K562 (cell line): ENCODE data around the gene CLDN7. TPM values are rescaled to one million over a fixed set of nuclear protein-coding genes. Genes with fewer than 3 reads are reported as not detected.

Experiments used
- ATAC-seq: fragments of 200-7000 bp; cut with Tn5 transposase; 3 replicates; pipeline ENCODE4 v1.9.1; 2020; ENCODE audit warnings: moderate library complexity
- BruUV-seq: library from RNA; stranded (reverse); fragments of 400-500 nt; replicated peaks from 2 replicates; lab custom pipeline; 2021; lab: Mats Ljungman, UMichigan
- CTCF ChIA-PET: fragments of 300-600 bp; formaldehyde crosslinking; extraction: SDS; loops from one replicate; lab custom pipeline; 2021; ENCODE audit warnings: low intra/inter-chr PET ratio; lab: Yijun Ruan, JAX
- POLR2A ChIA-PET: fragments of 300-600, 350-650 bp; sonication (Branson Sonifier 250); formaldehyde crosslinking; extraction: SDS; loops from one replicate; lab custom pipeline; 2021; ENCODE audit warnings: antibody characterized with exemption, inconsistent platforms; lab: Yijun Ruan, JAX
- DNase-seq, 4 experiments: peaks; one replicate each; pipeline versions ENCODE4 v3.0.0 to v3.0.0-alpha.2; 2011 to 2018; ENCODE audit warnings: low spot score in 3 of 4, mixed read lengths in 3 of 4; ENCODE audit errors: extremely low read depth in 1 of 4
- FAIRE-seq: peaks from 2 replicates; lab custom pipeline; 2011; peaks lifted over from hg19 to GRCh38; lab: Jason Lieb, UNC
- H2AFZ ChIP-seq: 2 replicates; pipeline ENCODE4 v1.6.0; 2011; ENCODE audit warnings: low read depth, low read length, control low read depth, inconsistent platforms
- H3K27ac ChIP-seq: fragments of 200-600 bp; 3 replicates; pipeline ENCODE4 v1.8.0; 2011; ENCODE audit warnings: low read depth, mild to moderate bottlenecking, control low read depth, inconsistent platforms, low read length, moderate library complexity, mixed read lengths; ENCODE audit errors: extremely low read depth
- H3K27me3 ChIP-seq, 2 experiments: fragments of 300-600 bp in 1 of 2; 2 replicates in 1 of 2; 3 replicates in 1 of 2; pipeline versions ENCODE4 v1.6.0 to v1.8.0; 2011; ENCODE audit warnings: inconsistent platforms in 2 of 2, low read length in 2 of 2, mild to moderate bottlenecking in 1 of 2, mixed read lengths in 1 of 2, moderate library complexity in 1 of 2; ENCODE audit not compliant: control insufficient read depth in 2 of 2, insufficient read depth in 2 of 2
- H3K36me3 ChIP-seq: fragments of 300-600 bp; 3 replicates; pipeline ENCODE4 v1.8.0; 2011; ENCODE audit warnings: mild to moderate bottlenecking, low read length, inconsistent platforms; ENCODE audit not compliant: control insufficient read depth, insufficient read depth
- H3K4me1 ChIP-seq, 2 experiments: fragments of 200-600 bp in 1 of 2; replicated peaks in 1 of 2; 2 replicates in 1 of 2; 3 replicates in 1 of 2; pipeline versions ENCODE4 v1.5.1 to v1.8.0; 2011; ENCODE audit warnings: inconsistent platforms in 2 of 2, low read length in 2 of 2, mild to moderate bottlenecking in 1 of 2, mixed read lengths in 1 of 2, moderate library complexity in 1 of 2; ENCODE audit not compliant: control insufficient read depth in 2 of 2, insufficient read depth in 2 of 2
- H3K4me2 ChIP-seq: 2 replicates; pipeline ENCODE4 v1.6.1; 2011; ENCODE audit warnings: low read length, control low read depth, inconsistent platforms, mixed read lengths; ENCODE audit not compliant: insufficient read depth
- H3K4me3 ChIP-seq: fragments of 200-600 bp; sonication (generic), shearing (Covaris generic); 2 replicates; pipeline ENCODE4 v1.5.1; 2016; ENCODE audit warnings: control low read depth, inconsistent platforms
- H3K79me2 ChIP-seq: fragments of 200-600 bp; 3 replicates; pipeline ENCODE4 v1.8.0; 2011; ENCODE audit warnings: low read length, inconsistent platforms; ENCODE audit not compliant: control insufficient read depth, insufficient read depth
- H3K9ac ChIP-seq, 2 experiments: 2 replicates each; pipeline versions ENCODE4 v1.6.0 to v1.6.1; 2011; ENCODE audit warnings: low read depth in 2 of 2, low read length in 2 of 2, control low read depth in 1 of 2, inconsistent platforms in 1 of 2, mild to moderate bottlenecking in 1 of 2, mixed read lengths in 1 of 2; ENCODE audit not compliant: insufficient read depth in 1 of 2
- H3K9me1 ChIP-seq: one replicate; pipeline ENCODE4 v1.6.0; 2011; ENCODE audit warnings: inconsistent platforms, mild to moderate bottlenecking, low read length, moderate library complexity; ENCODE audit not compliant: control insufficient read depth, insufficient read depth
- H3K9me3 ChIP-seq: replicated peaks from 2 replicates; pipeline ENCODE4 v1.5.1; 2011; ENCODE audit warnings: low read depth, low read length, inconsistent platforms; ENCODE audit not compliant: control insufficient read depth, insufficient read depth
- H4K20me1 ChIP-seq: replicated peaks from 2 replicates; pipeline ENCODE4 v1.6.1; 2011; ENCODE audit warnings: low read length, inconsistent platforms, mixed read lengths; ENCODE audit not compliant: control insufficient read depth, insufficient read depth
- ARHGAP35 ChIP-seq: fragments of 450-650 bp; IDR thresholded peaks from 2 replicates; pipeline ENCODE4 v1.6.1; 2018; ENCODE audit not compliant: partially characterized antibody
- CHD1 ChIP-seq: fragments of 200-600 bp; sonication (generic); IDR thresholded peaks from one replicate; pipeline ENCODE4 v1.6.1; 2012; ENCODE audit warnings: mild to moderate bottlenecking, moderate library complexity, low read length, inconsistent platforms
- CLOCK ChIP-seq: fragments of 250-450 bp; sonication (Bioruptor Pico); IDR thresholded peaks from 2 replicates; pipeline ENCODE4 v1.4.0; 2020; ENCODE audit warnings: mild to moderate bottlenecking, moderate library complexity, borderline replicate concordance
- EHMT2 ChIP-seq: fragments of 450-650 bp; IDR thresholded peaks from 2 replicates; pipeline ENCODE4 v1.6.1; 2018; ENCODE audit warnings: antibody characterized with exemption
- GABPA ChIP-seq: fragments of 200-800 bp; sonication (Bioruptor generic); conservative IDR thresholded peaks from 2 replicates; pipeline ENCODE4 v1.6.1; 2016; ENCODE audit warnings: low read depth, missing genetic modification characterization, missing compliant biosample characterization
- HIVEP1 ChIP-seq: fragments of 250-450 bp; sonication (Bioruptor Pico); IDR thresholded peaks from 2 replicates; pipeline ENCODE4 v1.4.0; 2020; ENCODE audit warnings: mild to moderate bottlenecking
- KDM1A ChIP-seq, 2 experiments: fragments of 450-650 bp; IDR thresholded peaks; 2 replicates each; pipeline ENCODE4 v1.6.1; 2016; ENCODE audit warnings: mild to moderate bottlenecking in 2 of 2
- NR1H2 ChIP-seq: sonication (generic); formaldehyde crosslinking; IDR thresholded peaks from 2 replicates; pipeline ENCODE4 v1.4.0; 2020; ENCODE audit warnings: mild to moderate bottlenecking, missing genetic modification reagents
- NR3C1 ChIP-seq: sonication (generic); formaldehyde crosslinking; IDR thresholded peaks from 2 replicates; pipeline ENCODE4 v1.8.1; 2022; ENCODE audit warnings: missing genetic modification reagents
- RUNX1 ChIP-seq: sonication (generic); IDR thresholded peaks from 2 replicates; pipeline ENCODE4 v1.6.1; 2016; ENCODE audit warnings: antibody characterized with exemption, low read depth
- SAP30 ChIP-seq: fragments of 200-600 bp; sonication (generic); IDR thresholded peaks from 2 replicates; pipeline ENCODE4 v1.6.1; 2012; ENCODE audit warnings: borderline replicate concordance, low read depth, mild to moderate bottlenecking, moderate library complexity, low read length, control low read depth, inconsistent platforms; ENCODE audit not compliant: insufficient read depth, poor library complexity, severe bottlenecking
- THAP12 ChIP-seq: fragments of 250-450 bp; sonication (Bioruptor Pico); IDR thresholded peaks from 2 replicates; pipeline ENCODE4 v1.9.0; 2021; ENCODE audit warnings: mild to moderate bottlenecking, inconsistent platforms
- ZNF184 ChIP-seq: sonication (generic); formaldehyde crosslinking; IDR thresholded peaks from 2 replicates; pipeline ENCODE4 v1.5.0; 2020; ENCODE audit warnings: missing genetic modification reagents
- ZNF311 ChIP-seq: fragments of 250-450 bp; sonication (Bioruptor Pico); IDR thresholded peaks from 2 replicates; pipeline ENCODE4 v1.4.0; 2020; ENCODE audit warnings: mild to moderate bottlenecking, moderate library complexity
- ZNF76 ChIP-seq: fragments of 250-450 bp; sonication (Bioruptor Pico); IDR thresholded peaks from 2 replicates; pipeline ENCODE4 v1.4.0; 2020; ENCODE audit warnings: mild to moderate bottlenecking, moderate library complexity, borderline replicate concordance
- WGBS: fragments of 100-300 bp; shearing (Covaris generic); methylation state at CpG from one replicate; pipeline ENCODE4 v1.1.6; 2016; ENCODE audit warnings: low coverage, mixed read lengths; ENCODE audit not compliant: insufficient coverage; ENCODE audit errors: missing lambda C conversion rate; 5-methylcytosine and 5-hydroxymethylcytosine counted together
- in situ Hi-C: fragments of 300-500 bp; cut with MboI; formaldehyde crosslinking; loops from 4 replicates; pipeline ENCODE4 v1.15.0; 2018; ENCODE audit warnings: inconsistent platforms, mixed read lengths
- intact Hi-C: fragments of 100-400 bp; cut with micrococcal nuclease; formaldehyde crosslinking; loops from 2 replicates; pipeline ENCODE4 v1.14.2; 2022
- polyA plus RNA-seq, 8 experiments: library from polyadenylated mRNA; depleted of rRNA in 4 of 8; stranded (reverse) in 5 of 8; unstranded in 3 of 8; fragments of >200 nt; fragmentation: Nextera tagmentation in 2 of 8; fragmentation: Illumina TruSeq in 1 of 8; extraction: Ambion mirVana in 2 of 8; extraction: Trizol in 1 of 8; gene quantifications; 2 replicates each; pipeline versions ENCODE4 v1.2.1 to v1.2.3, GENCODE V29; 2011 to 2014; ENCODE audit warnings: inconsistent platforms in 1 of 8, missing spikeins in 1 of 8
- total RNA-seq, 7 experiments: library from RNA; depleted of rRNA in 6 of 7; stranded (reverse); fragments of >200 nt in 6 of 7; fragmentation: Illumina TruSeq in 2 of 7; extraction: Trizol in 2 of 7; gene quantifications; 2 replicates each; pipeline versions ENCODE4 v1.2.1 to v1.2.3, GENCODE V29; 2011 to 2021; ENCODE audit warnings: low replicate concordance in 1 of 7
- TF ChIP-seq, protein P1 (sequence below): sonication (generic); formaldehyde crosslinking; IDR thresholded peaks from 2 replicates; pipeline ENCODE4 v1.8.1; 2022; ENCODE audit warnings: missing genetic modification reagents

The CLDN7 gene
- total and polyA plus RNA-seq, 9 of the 15 experiments (the other 6 are each of a cell fraction or from before 2014, with no cell fraction given): 2.2 to 14.5 (median 7.6) TPM

- H4K20me1 ChIP-seq: no peaks in the 10 kb centered on the region
- peaks cover 61% of the 10 kb centered on the region for H3K79me2 ChIP-seq
- peaks cover 13 to 19% of the 10 kb centered on the region in 2 experiments; a peak in 4 of 5 replicates for H3K4me1 ChIP-seq
- WGBS: 0% methylated on average over 9 of the region's 55 CpGs
- no peaks in the 10 kb centered on the region for H3K9me1 ChIP-seq
- H2AFZ ChIP-seq: no peak overlapping the region; the same call in 1 of the 2 replicates
- H3K4me3 ChIP-seq: peak overlapping the region; percentile 95
- in situ Hi-C loops (no loop called here), intact Hi-C loops (no loop called here)
- BruUV-seq: no TSS peak
- peak overlapping the region; percentile 97 to 98 for H3K9ac ChIP-seq
- no peaks in the 10 kb centered on the region for H3K9me3 ChIP-seq
- peak overlapping the region; percentile 96 for H3K27ac ChIP-seq
- FAIRE-seq (no peak), ATAC-seq (peak; percentile 12), DNase-seq (no peak)
- peak overlapping the region; percentile 87 for H3K4me2 ChIP-seq
- CTCF ChIA-PET: no interaction called here
- POLR2A ChIA-PET: interaction anchor here (0.5 to 2.5 kb wide), 7 partner anchors 9 to 199 kb away, joined by 3 to 16 read pairs (median 4); partner anchors contain the start of genes GABARAP and PHF23
- H3K27me3 ChIP-seq: no peaks in the 10 kb centered on the region
- peaks cover 48% of the 10 kb centered on the region for H3K36me3 ChIP-seq
- no peak for TF ChIP-seq CHD1
- no peak for TF ChIP-seq THAP12 (CRISPR knock-in tag)
- TF ChIP-seq ZNF311 (CRISPR knock-in tag): no peak
- no peak for TF ChIP-seq ARHGAP35
- TF ChIP-seq KDM1A (IDR thresholded peaks at IDR 0.05): no peak
- TF ChIP-seq GABPA (tag): no peak
- TF ChIP-seq NR3C1 (CRISPR knock-in tag): no peak
- no peak for TF ChIP-seq CLOCK
- TF ChIP-seq NR1H2 (CRISPR knock-in tag): no peak
- TF ChIP-seq ZNF76 (CRISPR knock-in tag): no peak
- TF ChIP-seq, protein P1, sequence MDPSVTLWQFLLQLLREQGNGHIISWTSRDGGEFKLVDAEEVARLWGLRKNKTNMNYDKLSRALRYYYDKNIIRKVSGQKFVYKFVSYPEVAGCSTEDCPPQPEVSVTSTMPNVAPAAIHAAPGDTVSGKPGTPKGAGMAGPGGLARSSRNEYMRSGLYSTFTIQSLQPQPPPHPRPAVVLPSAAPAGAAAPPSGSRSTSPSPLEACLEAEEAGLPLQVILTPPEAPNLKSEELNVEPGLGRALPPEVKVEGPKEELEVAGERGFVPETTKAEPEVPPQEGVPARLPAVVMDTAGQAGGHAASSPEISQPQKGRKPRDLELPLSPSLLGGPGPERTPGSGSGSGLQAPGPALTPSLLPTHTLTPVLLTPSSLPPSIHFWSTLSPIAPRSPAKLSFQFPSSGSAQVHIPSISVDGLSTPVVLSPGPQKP (CRISPR knock-in tag): no peak
- peak; percentile 29 for TF ChIP-seq SAP30
- TF ChIP-seq HIVEP1 (CRISPR knock-in tag): no peak
- TF ChIP-seq EHMT2: no peak
- TF ChIP-seq RUNX1: no peak
- no peak for TF ChIP-seq ZNF184 (CRISPR knock-in tag)
These were observed 11.3 kb downstream of the CLDN7 start for GRCh38 chr17:7250695-7251627.
